Lower leg skin (tissue), 4 donors: ENCODE measurements around the gene SLC34A3. TPM values are rescaled to one million over a fixed set of nuclear protein-coding genes. Genes with fewer than 3 reads are reported as not detected.

ENCODE experiments used
- DNase-seq, 2 donors: peaks; one replicate each; pipeline ENCODE4 v3.0.0-alpha.2; 2019; ENCODE audit warnings: low spot score in 2 of 2
- H3K4me3 ChIP-seq: fragments of 200-600 bp; sonication (generic); 2 replicates; pipeline ENCODE4 v1.5.1; 2017; ENCODE audit warnings: mild to moderate bottlenecking, low read depth; ENCODE audit not compliant: poor library complexity, severe bottlenecking
- POLR2A ChIP-seq, 2 donors: fragments of 450-650 bp; IDR thresholded peaks; one replicate each; pipeline ENCODE4 v1.6.1; 2016 to 2017; ENCODE audit warnings: antibody characterized with exemption in 2 of 2, mild to moderate bottlenecking in 1 of 2, moderate library complexity in 1 of 2
- WGBS, 2 donors: methylation state at CpG; one replicate each; pipeline ENCODE4 v1.1.5; 2018; 5-methylcytosine and 5-hydroxymethylcytosine counted together
- intact Hi-C: fragments of 100-400 bp; cut with DNase I; formaldehyde crosslinking; loops from one replicate; pipeline ENCODE4 v1.15.0; 2023; ENCODE audit warnings: low total_unique reads
- total RNA-seq, 4 donors: library from RNA; depleted of rRNA; stranded (reverse); fragments of >200 nt; gene quantifications; one replicate each; pipeline ENCODE4 v1.1.0, GENCODE V29; 2016
- TF ChIP-seq, protein P1 (sequence below), 3 donors: fragments of 450-650 bp; IDR thresholded peaks; one replicate each; pipeline ENCODE4 v1.5.1; 2016; ENCODE audit warnings: antibody characterized with exemption in 3 of 3, mild to moderate bottlenecking in 3 of 3, moderate library complexity in 2 of 3

Gene SLC34A3
- total RNA-seq, 4 donors from 2014 or later = 1.6 TPM; not detected in 3

DNA sequence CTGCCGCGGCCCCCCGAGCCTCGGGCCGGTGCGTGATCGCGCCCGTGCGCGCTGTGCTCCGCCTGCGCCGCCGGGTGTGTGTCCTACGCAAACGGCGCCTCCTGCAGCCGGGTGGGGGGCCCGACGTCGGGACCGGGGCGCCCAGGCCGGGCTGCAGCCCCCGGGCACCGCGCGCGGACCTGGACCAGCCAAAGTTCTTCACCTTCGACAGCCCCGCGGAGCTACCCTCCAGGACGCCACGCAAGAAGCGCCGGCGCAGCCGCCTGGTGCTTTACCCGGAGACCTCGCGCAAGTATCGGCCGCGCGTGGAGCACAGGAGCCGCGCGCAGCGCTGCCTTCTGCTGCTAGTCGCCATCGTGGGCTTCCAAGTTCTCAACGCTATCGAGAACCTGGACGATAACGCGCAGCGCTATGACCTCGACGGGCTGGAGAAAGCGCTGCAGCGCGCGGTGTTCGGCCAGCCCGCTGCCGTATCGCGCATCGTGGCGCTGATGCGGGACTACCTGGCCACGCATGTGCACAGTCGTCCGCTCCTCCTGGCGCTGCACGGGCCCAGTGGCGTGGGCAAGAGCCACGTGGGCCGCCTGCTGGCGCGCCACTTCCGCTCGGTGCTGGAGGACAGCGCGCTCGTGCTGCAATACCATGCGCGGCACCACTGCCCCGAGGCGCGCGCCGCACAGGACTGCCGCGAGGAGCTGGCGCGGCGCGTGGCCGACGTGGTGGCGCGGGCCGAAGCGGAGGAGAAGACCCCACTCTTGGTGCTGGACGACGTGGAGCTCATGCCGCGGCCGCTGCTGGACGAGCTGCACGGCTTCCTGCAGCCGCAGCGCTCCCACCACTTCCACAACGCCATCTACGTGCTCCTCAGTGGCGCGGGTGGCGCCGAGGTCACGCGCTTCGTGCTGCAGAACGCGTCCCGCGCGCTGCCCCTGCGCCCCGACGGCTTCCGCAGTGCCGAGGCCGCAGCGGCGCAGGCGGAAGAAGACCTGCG is 48.3 kb downstream of the SLC34A3 start:
- no peak for DNase-seq
- 75 to 84% methylated on average over 105 to 133 of the region's 139 CpGs for WGBS, 2 donors

DNA sequence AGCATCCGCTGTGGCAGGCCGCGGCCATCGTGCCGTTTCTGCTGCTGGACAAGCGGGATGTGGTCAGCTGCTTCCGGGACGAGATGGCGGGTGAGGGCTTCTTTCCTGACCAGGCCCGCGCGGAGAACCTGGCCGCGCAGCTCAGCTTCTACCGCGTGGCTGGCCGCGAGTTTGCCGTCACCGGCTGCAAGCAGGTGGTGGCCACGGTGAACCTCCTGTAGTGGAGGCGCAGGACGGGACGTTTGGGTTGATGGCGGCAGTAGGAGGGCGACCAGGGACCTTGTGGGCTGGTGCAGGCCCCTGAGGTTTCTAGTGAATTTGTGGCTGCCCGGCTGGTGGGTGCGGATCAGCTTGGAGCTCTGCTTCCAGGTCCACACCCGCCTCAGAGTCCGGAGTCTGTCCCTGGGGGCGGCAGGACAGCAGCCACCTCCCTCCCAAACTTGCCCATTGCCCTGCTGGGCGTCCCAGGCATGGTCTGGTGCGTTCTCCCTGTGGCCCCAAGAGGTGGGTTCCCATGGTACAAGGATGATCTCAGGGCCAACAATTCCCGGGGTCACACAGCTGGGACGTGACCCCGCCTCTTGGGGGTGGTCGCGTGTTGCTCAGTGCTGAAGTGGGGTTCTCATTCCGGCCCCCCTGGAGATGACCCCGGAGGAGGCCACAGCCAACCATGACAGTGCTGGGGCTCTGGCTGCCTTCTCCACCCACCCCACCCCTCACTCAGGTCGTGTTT is 49.2 kb downstream of the SLC34A3 start:
- no peak for TF ChIP-seq POLR2A (IDR thresholded peaks at IDR 0.05)
- TF ChIP-seq, protein P1, sequence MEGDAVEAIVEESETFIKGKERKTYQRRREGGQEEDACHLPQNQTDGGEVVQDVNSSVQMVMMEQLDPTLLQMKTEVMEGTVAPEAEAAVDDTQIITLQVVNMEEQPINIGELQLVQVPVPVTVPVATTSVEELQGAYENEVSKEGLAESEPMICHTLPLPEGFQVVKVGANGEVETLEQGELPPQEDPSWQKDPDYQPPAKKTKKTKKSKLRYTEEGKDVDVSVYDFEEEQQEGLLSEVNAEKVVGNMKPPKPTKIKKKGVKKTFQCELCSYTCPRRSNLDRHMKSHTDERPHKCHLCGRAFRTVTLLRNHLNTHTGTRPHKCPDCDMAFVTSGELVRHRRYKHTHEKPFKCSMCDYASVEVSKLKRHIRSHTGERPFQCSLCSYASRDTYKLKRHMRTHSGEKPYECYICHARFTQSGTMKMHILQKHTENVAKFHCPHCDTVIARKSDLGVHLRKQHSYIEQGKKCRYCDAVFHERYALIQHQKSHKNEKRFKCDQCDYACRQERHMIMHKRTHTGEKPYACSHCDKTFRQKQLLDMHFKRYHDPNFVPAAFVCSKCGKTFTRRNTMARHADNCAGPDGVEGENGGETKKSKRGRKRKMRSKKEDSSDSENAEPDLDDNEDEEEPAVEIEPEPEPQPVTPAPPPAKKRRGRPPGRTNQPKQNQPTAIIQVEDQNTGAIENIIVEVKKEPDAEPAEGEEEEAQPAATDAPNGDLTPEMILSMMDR (IDR thresholded peaks at IDR 0.05) = no peak
- intact Hi-C loops = no loop called here
- DNase-seq = no peak
- no peak overlapping the region for H3K4me3 ChIP-seq
- WGBS, 2 donors = 74 to 83% methylated on average over 27 to 40 of the region's 41 CpGs

More for the DNA sequence above, 48.3 kb downstream of the SLC34A3 start:
- TF ChIP-seq, protein P1 (IDR thresholded peaks at IDR 0.05) = no peak
- TF ChIP-seq POLR2A (IDR thresholded peaks at IDR 0.05) = no peak
- no peak overlapping the region for H3K4me3 ChIP-seq
- intact Hi-C loops = no loop called here

DNA sequence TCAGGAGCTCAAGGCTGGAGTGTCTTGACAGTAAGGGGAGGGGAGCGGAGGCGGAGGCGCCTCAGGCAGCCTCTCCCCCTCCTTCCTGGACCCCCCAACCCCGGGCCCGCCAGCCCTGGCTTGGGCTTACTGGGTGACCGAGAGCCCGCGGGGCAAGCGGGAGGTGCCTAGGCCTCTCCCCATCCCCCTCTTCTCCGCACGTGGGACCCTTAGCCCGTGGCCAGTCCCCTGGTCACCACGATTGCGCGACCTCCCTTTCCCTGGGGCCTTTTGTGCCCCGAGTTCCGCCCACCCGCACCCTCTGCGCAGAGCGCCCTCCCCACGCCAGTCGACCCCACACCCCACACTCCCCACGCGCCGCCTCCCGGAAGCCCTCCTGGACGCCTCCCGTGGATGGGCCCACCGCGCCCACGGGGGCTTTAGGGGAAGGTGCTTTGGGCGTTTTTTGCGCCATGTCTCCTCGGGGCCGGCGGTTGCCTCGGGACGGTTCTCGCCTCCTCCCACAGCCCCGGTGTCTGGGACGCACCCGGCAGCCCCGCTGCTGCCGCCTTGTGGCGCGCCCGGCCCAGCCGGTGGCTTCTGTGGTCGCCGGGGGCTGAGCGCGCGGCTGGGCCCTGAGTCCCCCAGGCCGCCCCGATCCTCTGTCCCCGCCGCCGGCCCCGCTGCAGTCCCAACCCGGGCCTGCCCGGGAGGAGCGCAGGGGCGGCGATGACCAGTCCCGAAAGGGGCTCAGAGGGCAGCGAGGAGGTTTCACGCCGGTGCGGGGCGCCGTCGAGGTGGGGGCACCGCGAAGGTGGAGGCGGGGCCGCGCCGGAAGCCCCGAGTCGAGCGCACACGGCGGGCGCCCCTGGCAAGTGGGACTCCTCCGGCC is 50.0 kb downstream of the SLC34A3 start:
- no peak for DNase-seq
- intact Hi-C loops = no loop called here
- H3K4me3 ChIP-seq = no peak overlapping the region
- 49 to 50% methylated on average over 46 to 81 of the region's 85 CpGs for WGBS, 2 donors
- TF ChIP-seq, protein P1 (IDR thresholded peaks at IDR 0.05) = no peak
- TF ChIP-seq POLR2A (IDR thresholded peaks at IDR 0.05) = no peak

DNA sequence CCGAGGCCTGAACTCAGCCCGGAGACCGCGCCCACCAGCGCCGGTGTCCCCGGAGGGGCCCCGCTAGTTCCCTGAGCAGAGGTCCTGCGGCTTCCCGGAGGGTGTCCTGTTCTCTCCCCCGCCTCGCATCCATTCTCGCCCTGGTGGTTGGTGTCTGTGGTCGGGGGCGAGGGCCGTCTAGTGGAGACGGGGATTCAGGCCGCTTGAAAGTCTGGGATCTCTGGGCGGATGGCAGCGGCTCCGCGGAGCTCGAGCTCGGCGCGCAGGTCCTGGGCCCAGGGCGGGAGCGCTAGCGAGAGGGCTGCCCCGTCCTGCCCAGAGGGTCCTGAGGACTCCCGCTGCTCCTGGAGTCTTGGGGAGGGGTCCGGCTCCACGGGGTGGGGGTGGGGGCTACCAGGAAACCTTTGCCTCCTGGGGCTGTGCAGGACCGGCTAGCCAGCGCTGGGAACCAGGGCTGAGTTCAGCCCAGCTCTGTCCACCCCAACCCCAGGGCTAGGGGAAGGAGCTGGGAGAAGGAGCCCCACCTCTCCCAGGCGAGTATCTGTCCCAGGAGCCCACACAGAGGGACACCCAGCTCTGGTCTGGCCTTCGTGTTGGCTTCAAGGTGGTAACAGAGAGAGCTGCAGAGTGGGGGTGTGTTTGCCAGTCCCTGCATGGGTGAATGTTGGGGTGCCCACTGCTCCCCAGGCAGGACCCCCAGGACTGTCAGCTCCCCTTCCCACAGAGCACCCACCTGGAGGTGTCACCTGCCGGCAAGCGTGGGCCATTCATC is 50.8 kb downstream of the SLC34A3 start:
- intact Hi-C loops = no loop called here
- WGBS, 2 donors = 47 to 73% methylated on average over 32 to 36 of the region's 39 CpGs
- DNase-seq = no peak
- TF ChIP-seq, protein P1 (IDR thresholded peaks at IDR 0.05) = no peak
- no peak for TF ChIP-seq POLR2A (IDR thresholded peaks at IDR 0.05)
- H3K4me3 ChIP-seq = no peak overlapping the region

Other genes with a start within 250 kb of the SLC34A3 start
- gene LCNL1, start 247.9 kb upstream of the SLC34A3 start, total RNA-seq = under 1 TPM in 2 of 4 donors, not detected in 2; 0.36 to 0.37 TPM
- gene PAXX, start 238.5 kb upstream of the SLC34A3 start, total RNA-seq = 10 to 100 TPM; 38.7 to 75.8 (median 58.2) TPM
- gene CLIC3, start 234.3 kb upstream of the SLC34A3 start, total RNA-seq = 100 to 1,000 TPM; 114 to 328 (median 163) TPM
- gene ABCA2, start 202.7 kb upstream of the SLC34A3 start, total RNA-seq = 10 to 100 TPM; 18.2 to 27.6 (median 23.7) TPM
- under 1 TPM in 2 of 4 donors, not detected in 2; 0.22 to 0.39 TPM for gene FUT7, start 198.8 kb upstream of the SLC34A3 start, total RNA-seq
- gene NPDC1, start 184.7 kb upstream of the SLC34A3 start, total RNA-seq = 10 to 100 TPM; 29.1 to 63.9 (median 56.1) TPM
- gene ENTPD2, start 176.8 kb upstream of the SLC34A3 start, total RNA-seq = 10 to 100 TPM; 10.1 to 14.7 (median 12.1) TPM
- 10 to 100 TPM in 2 of 4 donors, 1 to 10 TPM in 2; 5.7 to 25.6 (median 13.7) TPM for gene SAPCD2, start 160.3 kb upstream of the SLC34A3 start, total RNA-seq
- gene UAP1L1, start 153.4 kb upstream of the SLC34A3 start, total RNA-seq = 10 to 100 TPM in 1 of 4 donors, 1 to 10 TPM in 3; 6.6 to 13.7 (median 7.9) TPM
- gene MAN1B1, start 143.9 kb upstream of the SLC34A3 start, total RNA-seq = 10 to 100 TPM; 57.7 to 81.0 (median 61.8) TPM
- 100 to 1,000 TPM; 123 to 144 (median 138) TPM for gene DPP7, start 116.2 kb upstream of the SLC34A3 start, total RNA-seq
- gene GRIN1, start 91.7 kb upstream of the SLC34A3 start, total RNA-seq = 1 to 10 TPM in 1 of 4 donors, under 1 TPM in 2, not detected in 1; 0.10 to 2.4 (median 0.49) TPM
- gene LRRC26, start 60.9 kb upstream of the SLC34A3 start, total RNA-seq = 10 to 100 TPM in 3 of 4 donors, 1 to 10 TPM in 1; 4.1 to 29.0 (median 21.3) TPM
- not detected for gene TMEM210, start 58.8 kb upstream of the SLC34A3 start, total RNA-seq
- gene ANAPC2, start 42.3 kb upstream of the SLC34A3 start, total RNA-seq = 10 to 100 TPM; 26.2 to 69.3 (median 30.5) TPM
- gene SSNA1, start 42.2 kb upstream of the SLC34A3 start, total RNA-seq = 100 to 1,000 TPM in 2 of 4 donors, 10 to 100 TPM in 2; 79.2 to 112 (median 93.1) TPM
- 10 to 100 TPM; 27.6 to 34.2 (median 29.1) TPM for gene TPRN, start 30.2 kb upstream of the SLC34A3 start, total RNA-seq
- gene TMEM203, start 25.3 kb upstream of the SLC34A3 start, total RNA-seq = 10 to 100 TPM; 45.7 to 60.7 (median 49.4) TPM
- gene NDOR1, start 25.2 kb upstream of the SLC34A3 start, total RNA-seq = 10 to 100 TPM in 3 of 4 donors, 1 to 10 TPM in 1; 8.1 to 18.6 (median 11.6) TPM
- gene RNF208, start 8.7 kb upstream of the SLC34A3 start, total RNA-seq = 10 to 100 TPM in 1 of 4 donors, 1 to 10 TPM in 3; 3.7 to 10.2 (median 5.5) TPM
- 100 to 1,000 TPM in 1 of 4 donors, 10 to 100 TPM in 3; 40.2 to 119 (median 67.6) TPM for gene CYSRT1, start 5.7 kb upstream of the SLC34A3 start, total RNA-seq
- 1 to 10 TPM in 2 of 4 donors, under 1 TPM in 1, not detected in 1; 0.25 to 3.2 (median 2.4) TPM for gene RNF224, start 3.4 kb upstream of the SLC34A3 start, total RNA-seq
- gene TUBB4B, start 10.4 kb downstream of the SLC34A3 start, total RNA-seq = 100 to 1,000 TPM; 317 to 604 (median 408) TPM
- not detected for gene STPG3, start 20.4 kb downstream of the SLC34A3 start, total RNA-seq
- 10 to 100 TPM; 40.7 to 52.7 (median 49.9) TPM for gene NELFB, start 24.4 kb downstream of the SLC34A3 start, total RNA-seq
- 1 to 10 TPM; 4.9 to 7.4 (median 5.6) TPM for gene TOR4A, start 46.8 kb downstream of the SLC34A3 start, total RNA-seq
- 10 to 100 TPM; 28.5 to 49.2 (median 41.0) TPM for gene NRARP, start 71.4 kb downstream of the SLC34A3 start, total RNA-seq
- gene EXD3, start 192.3 kb downstream of the SLC34A3 start, total RNA-seq = 10 to 100 TPM; 13.8 to 25.7 (median 17.7) TPM
- 1 to 10 TPM; 3.1 to 5.6 (median 4.4) TPM for gene NOXA1, start 192.5 kb downstream of the SLC34A3 start, total RNA-seq
- not detected for gene ENTPD8, start 210.5 kb downstream of the SLC34A3 start, total RNA-seq
- gene NSMF, start 228.4 kb downstream of the SLC34A3 start, total RNA-seq = 10 to 100 TPM; 18.6 to 41.8 (median 24.3) TPM